HL-60 (cell line): Measurements from ENCODE around the gene BTBD6.
"Not testable (repeated sequence)": the region's sequence is repeated elsewhere in the genome, so short reads cannot be mapped to it uniquely, and the experiment has no call there.

Experiments
- DNase-seq, 2 experiments: peaks; one replicate each; pipeline ENCODE4 v3.0.0-alpha.2; 2010 to 2020; ENCODE audit warnings: low read depth in 1 of 2, low spot score in 1 of 2
- H3K27ac ChIP-seq: fragments of 250-450 bp; sonication (Bioruptor Pico); replicated peaks from 2 replicates; pipeline ENCODE4 v1.5.1; 2020; ENCODE audit warnings: mild to moderate bottlenecking, moderate library complexity
- H3K27me3 ChIP-seq: fragments of 250-450 bp; sonication (Bioruptor Pico); 2 replicates; pipeline ENCODE4 v1.5.1; 2021; ENCODE audit warnings: mild to moderate bottlenecking, moderate library complexity; ENCODE audit not compliant: insufficient read depth, poor library complexity, severe bottlenecking
- H3K4me3 ChIP-seq: replicated peaks from 2 replicates; pipeline ENCODE4 v1.5.1; 2011; ENCODE audit warnings: mild to moderate bottlenecking, control low read depth, low read length; ENCODE audit not compliant: insufficient read depth
- GABPA ChIP-seq: IDR thresholded peaks from 2 replicates; pipeline ENCODE4 v1.6.1; 2012; ENCODE audit warnings: low read depth
- POLR2AphosphoS5 ChIP-seq: IDR thresholded peaks from 2 replicates; pipeline ENCODE4 v1.6.1; 2012; ENCODE audit warnings: low read depth
- SPI1 ChIP-seq: IDR thresholded peaks from 2 replicates; pipeline ENCODE4 v1.6.1; 2012; ENCODE audit warnings: low read depth, mild to moderate bottlenecking, borderline replicate concordance
- TF ChIP-seq, protein P1 (sequence below): IDR thresholded peaks from one replicate; pipeline ENCODE4 v1.5.1; 2011; ENCODE audit warnings: low read length, control low read depth, inconsistent platforms; ENCODE audit not compliant: insufficient read depth
- TF ChIP-seq, protein P2 (sequence below): IDR thresholded peaks from 2 replicates; pipeline ENCODE4 v1.6.1; 2012; ENCODE audit warnings: low read depth; ENCODE audit not compliant: insufficient replicate concordance

BTBD6 gene

DNA sequence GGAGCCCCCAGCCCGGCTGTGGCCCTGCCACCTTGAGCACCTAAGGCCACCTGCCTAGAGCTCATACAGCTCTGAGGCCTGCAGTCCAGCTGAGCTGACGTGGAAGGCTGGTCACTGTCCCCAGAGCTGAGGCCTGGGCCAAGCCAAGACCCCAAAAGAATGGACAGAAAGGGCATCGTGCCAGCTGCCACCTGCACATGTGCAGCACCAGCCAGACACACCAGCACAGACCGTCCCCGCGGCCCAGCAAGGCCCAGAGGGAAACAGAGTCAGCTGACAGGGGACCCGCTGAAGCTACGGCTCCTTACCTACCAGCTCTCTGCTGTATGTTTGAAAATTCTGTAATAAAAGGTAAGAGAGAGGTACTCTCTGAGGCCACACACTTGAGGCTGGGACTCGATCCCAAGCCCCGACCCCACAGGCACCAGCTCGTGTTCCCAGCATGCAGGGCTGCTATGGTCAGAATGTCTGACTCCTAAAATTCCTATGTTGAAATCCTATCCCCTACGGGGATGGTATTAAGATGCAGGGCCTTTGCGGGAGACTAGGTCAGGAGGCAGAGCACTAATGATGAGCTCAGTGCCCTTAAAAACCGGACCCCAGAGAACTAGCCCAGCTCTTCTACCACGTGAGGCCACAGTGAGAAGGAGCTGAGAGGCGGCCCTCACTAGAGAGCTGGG is 27.1 kb downstream of the BTBD6 start:
- Histone ChIP-seq H3K4me3 (no peak overlapping the region), H3K27me3 (no peaks in the 10 kb centered on the region), H3K27ac (no peak overlapping the region)
- no peak for DNase-seq
- TF ChIP-seq GABPA (no peak), POLR2AphosphoS5 (no peak), SPI1 (no peak)
- TF ChIP-seq, protein P1, sequence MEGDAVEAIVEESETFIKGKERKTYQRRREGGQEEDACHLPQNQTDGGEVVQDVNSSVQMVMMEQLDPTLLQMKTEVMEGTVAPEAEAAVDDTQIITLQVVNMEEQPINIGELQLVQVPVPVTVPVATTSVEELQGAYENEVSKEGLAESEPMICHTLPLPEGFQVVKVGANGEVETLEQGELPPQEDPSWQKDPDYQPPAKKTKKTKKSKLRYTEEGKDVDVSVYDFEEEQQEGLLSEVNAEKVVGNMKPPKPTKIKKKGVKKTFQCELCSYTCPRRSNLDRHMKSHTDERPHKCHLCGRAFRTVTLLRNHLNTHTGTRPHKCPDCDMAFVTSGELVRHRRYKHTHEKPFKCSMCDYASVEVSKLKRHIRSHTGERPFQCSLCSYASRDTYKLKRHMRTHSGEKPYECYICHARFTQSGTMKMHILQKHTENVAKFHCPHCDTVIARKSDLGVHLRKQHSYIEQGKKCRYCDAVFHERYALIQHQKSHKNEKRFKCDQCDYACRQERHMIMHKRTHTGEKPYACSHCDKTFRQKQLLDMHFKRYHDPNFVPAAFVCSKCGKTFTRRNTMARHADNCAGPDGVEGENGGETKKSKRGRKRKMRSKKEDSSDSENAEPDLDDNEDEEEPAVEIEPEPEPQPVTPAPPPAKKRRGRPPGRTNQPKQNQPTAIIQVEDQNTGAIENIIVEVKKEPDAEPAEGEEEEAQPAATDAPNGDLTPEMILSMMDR, result no peak
- TF ChIP-seq, protein P2, sequence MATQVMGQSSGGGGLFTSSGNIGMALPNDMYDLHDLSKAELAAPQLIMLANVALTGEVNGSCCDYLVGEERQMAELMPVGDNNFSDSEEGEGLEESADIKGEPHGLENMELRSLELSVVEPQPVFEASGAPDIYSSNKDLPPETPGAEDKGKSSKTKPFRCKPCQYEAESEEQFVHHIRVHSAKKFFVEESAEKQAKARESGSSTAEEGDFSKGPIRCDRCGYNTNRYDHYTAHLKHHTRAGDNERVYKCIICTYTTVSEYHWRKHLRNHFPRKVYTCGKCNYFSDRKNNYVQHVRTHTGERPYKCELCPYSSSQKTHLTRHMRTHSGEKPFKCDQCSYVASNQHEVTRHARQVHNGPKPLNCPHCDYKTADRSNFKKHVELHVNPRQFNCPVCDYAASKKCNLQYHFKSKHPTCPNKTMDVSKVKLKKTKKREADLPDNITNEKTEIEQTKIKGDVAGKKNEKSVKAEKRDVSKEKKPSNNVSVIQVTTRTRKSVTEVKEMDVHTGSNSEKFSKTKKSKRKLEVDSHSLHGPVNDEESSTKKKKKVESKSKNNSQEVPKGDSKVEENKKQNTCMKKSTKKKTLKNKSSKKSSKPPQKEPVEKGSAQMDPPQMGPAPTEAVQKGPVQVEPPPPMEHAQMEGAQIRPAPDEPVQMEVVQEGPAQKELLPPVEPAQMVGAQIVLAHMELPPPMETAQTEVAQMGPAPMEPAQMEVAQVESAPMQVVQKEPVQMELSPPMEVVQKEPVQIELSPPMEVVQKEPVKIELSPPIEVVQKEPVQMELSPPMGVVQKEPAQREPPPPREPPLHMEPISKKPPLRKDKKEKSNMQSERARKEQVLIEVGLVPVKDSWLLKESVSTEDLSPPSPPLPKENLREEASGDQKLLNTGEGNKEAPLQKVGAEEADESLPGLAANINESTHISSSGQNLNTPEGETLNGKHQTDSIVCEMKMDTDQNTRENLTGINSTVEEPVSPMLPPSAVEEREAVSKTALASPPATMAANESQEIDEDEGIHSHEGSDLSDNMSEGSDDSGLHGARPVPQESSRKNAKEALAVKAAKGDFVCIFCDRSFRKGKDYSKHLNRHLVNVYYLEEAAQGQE, result no peak

DNA sequence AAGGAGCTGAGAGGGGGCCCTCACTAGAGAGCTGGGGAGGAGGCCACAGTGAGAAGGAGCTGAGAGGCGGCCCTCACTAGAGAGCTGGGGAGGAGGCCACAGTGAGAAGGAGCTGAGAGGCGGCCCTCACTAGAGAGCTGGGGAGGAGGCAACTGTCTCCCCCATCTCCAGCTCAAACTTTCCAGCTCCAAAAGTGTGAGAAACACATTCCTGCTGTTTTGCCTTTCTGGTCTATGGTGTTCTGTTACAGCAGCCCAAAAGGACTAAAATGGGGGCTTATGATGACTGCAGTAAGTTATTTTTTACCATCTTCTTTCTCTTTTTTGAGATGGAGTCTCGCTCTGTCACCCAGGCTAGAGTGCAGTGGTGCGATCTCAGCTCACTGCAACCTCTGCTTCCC is 29.1 kb downstream of the BTBD6 start:
- DNase-seq, H3K27me3 ChIP-seq: not testable (repeated sequence)

DNA sequence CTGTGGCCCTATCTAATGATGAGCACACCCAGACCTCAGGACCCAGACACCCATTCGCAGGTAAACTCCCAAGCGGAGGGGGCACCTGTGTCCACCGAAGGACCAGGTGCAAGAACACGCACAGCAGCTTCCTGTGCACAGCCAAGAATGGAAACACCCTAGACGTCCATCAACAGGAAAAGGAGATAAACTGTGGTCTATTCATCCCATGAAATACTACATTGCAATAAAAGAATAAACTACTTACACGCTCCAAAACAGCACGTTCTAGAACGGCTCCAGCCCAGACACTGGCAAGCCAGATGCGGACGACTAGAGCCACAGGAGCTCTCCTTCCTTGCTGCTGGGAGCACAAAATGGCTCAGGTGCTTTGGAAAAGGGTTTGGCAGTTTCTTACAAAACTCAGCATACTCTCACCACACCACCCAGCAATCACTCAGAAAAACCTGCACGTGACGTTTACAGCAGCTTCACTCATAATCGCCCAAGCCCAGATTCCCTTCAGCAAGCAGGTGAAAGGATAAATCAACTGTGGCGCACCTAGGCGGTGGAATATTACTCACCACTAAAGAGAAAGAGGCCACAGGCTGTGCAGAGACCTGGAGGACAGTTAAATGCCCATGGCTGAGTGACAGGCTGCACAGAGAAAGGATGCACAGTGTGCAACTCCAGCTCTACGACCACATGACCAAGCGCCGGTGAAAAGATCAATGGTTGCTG is 31.5 kb downstream of the BTBD6 start:
- no peak for DNase-seq
- Histone ChIP-seq H3K27ac (no peak overlapping the region), H3K4me3 (no peak overlapping the region), H3K27me3 (no peaks in the 10 kb centered on the region)
- TF ChIP-seq SPI1 (no peak), POLR2AphosphoS5 (no peak), GABPA (no peak)
- TF ChIP-seq, protein P2, result no peak
- TF ChIP-seq, protein P1, result no peak

More for the DNA sequence above, 29.1 kb downstream of the BTBD6 start:
- H3K4me3 ChIP-seq, H3K27ac ChIP-seq: not testable (repeated sequence)

DNA sequence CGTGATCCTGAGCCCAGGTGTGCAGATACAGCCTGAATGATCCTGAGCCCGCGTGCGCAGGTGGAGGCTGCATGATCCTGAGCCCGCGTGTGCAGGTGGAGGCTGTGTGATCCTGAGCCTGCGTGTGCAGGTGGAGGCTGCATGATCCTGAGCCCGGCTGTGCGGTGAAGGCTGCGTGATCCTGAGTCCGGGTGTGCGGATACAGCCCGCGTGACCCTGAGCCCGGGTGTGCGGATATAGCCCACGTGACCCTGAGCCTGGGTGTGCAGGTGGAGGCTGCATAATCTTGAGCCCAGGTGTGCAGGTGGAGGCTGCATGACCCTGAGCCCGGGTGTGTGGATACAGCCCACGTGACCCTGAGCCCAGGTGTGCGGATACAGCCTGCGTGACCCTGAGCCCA is 32.2 kb downstream of the BTBD6 start:
- Histone ChIP-seq H3K4me3 (no peak overlapping the region), H3K27ac (no peak overlapping the region), H3K27me3 (no peaks in the 10 kb centered on the region)
- no peak for DNase-seq
- TF ChIP-seq POLR2AphosphoS5, result no peak
- TF ChIP-seq GABPA, result no peak
- TF ChIP-seq, protein P2, result no peak
- TF ChIP-seq SPI1, result no peak
- TF ChIP-seq, protein P1, result no peak
